ENCODE measurements around the gene CDH4. TPM values are rescaled to one million over a fixed set of nuclear protein-coding genes. Genes with fewer than 3 reads are reported as not detected.

The CDH4 gene
- total RNA-seq, 1 donor from 2014 or later, result 0.06 TPM

- Histone ChIP-seq H3K4me1 (no peaks in the 10 kb centered on the region), H3K27me3 (ENCODE audit: low read depth) (no peaks in the 10 kb centered on the region), H3K36me3 (no peaks in the 10 kb centered on the region), H3K4me3 (no peak overlapping the region), H3K27ac (no peak overlapping the region), H3K9me3 (no peaks in the 10 kb centered on the region)
- DNase-seq, result no peak
- no peak for ATAC-seq
- intact Hi-C loops (cut with DNase I), result no loop called here
- TF ChIP-seq, protein P1, sequence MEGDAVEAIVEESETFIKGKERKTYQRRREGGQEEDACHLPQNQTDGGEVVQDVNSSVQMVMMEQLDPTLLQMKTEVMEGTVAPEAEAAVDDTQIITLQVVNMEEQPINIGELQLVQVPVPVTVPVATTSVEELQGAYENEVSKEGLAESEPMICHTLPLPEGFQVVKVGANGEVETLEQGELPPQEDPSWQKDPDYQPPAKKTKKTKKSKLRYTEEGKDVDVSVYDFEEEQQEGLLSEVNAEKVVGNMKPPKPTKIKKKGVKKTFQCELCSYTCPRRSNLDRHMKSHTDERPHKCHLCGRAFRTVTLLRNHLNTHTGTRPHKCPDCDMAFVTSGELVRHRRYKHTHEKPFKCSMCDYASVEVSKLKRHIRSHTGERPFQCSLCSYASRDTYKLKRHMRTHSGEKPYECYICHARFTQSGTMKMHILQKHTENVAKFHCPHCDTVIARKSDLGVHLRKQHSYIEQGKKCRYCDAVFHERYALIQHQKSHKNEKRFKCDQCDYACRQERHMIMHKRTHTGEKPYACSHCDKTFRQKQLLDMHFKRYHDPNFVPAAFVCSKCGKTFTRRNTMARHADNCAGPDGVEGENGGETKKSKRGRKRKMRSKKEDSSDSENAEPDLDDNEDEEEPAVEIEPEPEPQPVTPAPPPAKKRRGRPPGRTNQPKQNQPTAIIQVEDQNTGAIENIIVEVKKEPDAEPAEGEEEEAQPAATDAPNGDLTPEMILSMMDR (IDR thresholded peaks at IDR 0.05), result no peak
These were observed 281.2 kb downstream of the CDH4 start for GRCh38 chr20:61533231-61533631.

DNA sequence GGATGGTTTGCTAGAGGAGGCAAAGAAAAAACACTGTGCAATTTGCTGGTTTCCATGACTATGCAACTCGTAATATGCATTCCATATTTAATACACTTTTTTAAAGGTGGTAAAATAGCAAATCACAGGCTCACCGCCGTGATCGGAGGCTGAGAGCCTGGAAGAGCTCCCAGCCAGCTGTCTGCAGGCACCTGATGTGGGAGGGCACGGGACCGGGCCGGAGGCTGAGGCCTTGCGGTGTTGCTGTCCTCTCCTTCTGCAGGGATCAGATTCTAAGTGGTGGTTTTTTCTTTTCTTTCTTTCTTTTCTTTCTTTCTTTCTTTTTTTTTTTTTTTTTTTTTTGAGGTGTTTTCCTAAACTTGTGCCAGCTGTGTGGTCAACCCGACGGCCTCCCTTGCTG is 282.3 kb downstream of the CDH4 start:
- Histone ChIP-seq H3K9me3 (no peaks in the 10 kb centered on the region), H3K27me3 (ENCODE audit: low read depth) (no peaks in the 10 kb centered on the region), H3K36me3 (no peaks in the 10 kb centered on the region), H3K4me1 (no peaks in the 10 kb centered on the region), H3K27ac (no peak overlapping the region), H3K4me3 (no peak overlapping the region)
- intact Hi-C loops (cut with DNase I), result no loop called here
- no peak for DNase-seq
- TF ChIP-seq, protein P1 (IDR thresholded peaks at IDR 0.05), result no peak
- no peak for ATAC-seq

DNA sequence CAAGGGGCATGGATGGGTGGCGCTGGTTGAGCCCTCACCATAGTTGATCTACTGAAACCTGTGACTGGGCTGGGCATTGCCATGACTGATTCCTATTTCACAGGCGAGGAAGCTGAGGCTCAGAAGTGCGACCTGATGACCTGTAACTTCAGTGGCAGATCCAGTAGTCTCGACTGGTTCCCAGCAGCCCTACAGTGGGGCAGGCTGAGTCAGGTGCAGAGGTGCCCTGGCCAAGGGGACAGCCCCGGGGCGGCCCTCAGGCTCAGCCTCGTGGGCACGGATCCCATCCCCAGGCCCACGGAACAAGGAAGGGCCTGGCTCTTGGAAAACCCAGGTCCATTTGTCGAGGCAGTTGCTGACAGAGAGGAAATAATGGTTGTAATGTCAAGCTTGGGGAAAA is 283.0 kb downstream of the CDH4 start:
- Histone ChIP-seq H3K9me3 (no peaks in the 10 kb centered on the region), H3K27ac (no peak overlapping the region), H3K4me3 (no peak overlapping the region), H3K4me1 (no peaks in the 10 kb centered on the region), H3K36me3 (no peaks in the 10 kb centered on the region), H3K27me3 (ENCODE audit: low read depth) (no peaks in the 10 kb centered on the region)
- TF ChIP-seq, protein P1 (IDR thresholded peaks at IDR 0.05), result no peak
- no peak for ATAC-seq
- no peak for DNase-seq
- intact Hi-C loops (cut with DNase I), result no loop called here

DNA sequence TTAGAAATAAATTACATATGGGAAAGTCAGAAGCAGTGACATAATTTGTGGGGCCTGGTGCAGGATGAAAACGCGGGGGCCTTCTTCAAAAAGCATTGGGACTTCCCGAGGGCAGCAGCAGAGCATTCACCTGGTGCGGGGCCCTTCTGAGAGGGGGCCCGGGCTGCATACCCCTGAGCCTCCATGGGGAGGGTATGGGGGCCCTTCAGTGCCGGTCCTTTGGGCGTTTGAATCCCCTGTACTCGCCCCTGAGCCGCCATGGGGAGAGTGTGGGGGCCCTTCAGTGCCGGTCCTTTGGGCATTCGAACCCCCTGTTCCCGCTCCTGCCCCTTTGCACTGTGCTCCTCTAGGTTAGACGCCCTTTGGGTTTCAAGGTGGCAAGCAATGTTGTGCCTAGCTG is 283.5 kb downstream of the CDH4 start:
- DNase-seq (no peak), ATAC-seq (no peak)
- Histone ChIP-seq H3K9me3 (no peaks in the 10 kb centered on the region), H3K4me1 (no peaks in the 10 kb centered on the region), H3K36me3 (no peaks in the 10 kb centered on the region), H3K27me3 (ENCODE audit: low read depth) (no peaks in the 10 kb centered on the region), H3K27ac (no peak overlapping the region), H3K4me3 (no peak overlapping the region)
- TF ChIP-seq, protein P1 (IDR thresholded peaks at IDR 0.05), result no peak
- intact Hi-C loops (cut with DNase I), result no loop called here

GRCh38 chr20:61535956-61536355 is 283.9 kb downstream of the CDH4 start:
- intact Hi-C loops (cut with DNase I), result no loop called here
- DNase-seq, result no peak

More at GRCh38 chr20:61535956-61536355, 283.9 kb downstream of the CDH4 start:
- no peak for ATAC-seq
- no peaks in the 10 kb centered on the region for H3K9me3 ChIP-seq
- TF ChIP-seq, protein P1 (IDR thresholded peaks at IDR 0.05), result no peak
- no peaks in the 10 kb centered on the region for H3K36me3 ChIP-seq
- peaks cover 2% of the 10 kb centered on the region for H3K27me3 ChIP-seq (ENCODE audit: low read depth)
- H3K27ac ChIP-seq, result no peak overlapping the region
- H3K4me1 ChIP-seq, result no peaks in the 10 kb centered on the region
- no peak overlapping the region for H3K4me3 ChIP-seq
